Left ventricle myocardium inferior (tissue), 1 donor: ENCODE results near the gene ZBED3. TPM values are rescaled to one million over a fixed set of nuclear protein-coding genes. Genes with fewer than 3 reads are reported as not detected.
"Not testable (repeated sequence)": the region's sequence is repeated elsewhere in the genome, so short reads cannot be mapped to it uniquely, and the experiment has no call there.

ENCODE experiments used
- DNase-seq: peaks from one replicate; pipeline ENCODE4 v3.0.0-alpha.2; 2020
- H3K27ac ChIP-seq: fragments of 200-600 bp; replicated peaks from 2 replicates; pipeline ENCODE4 v1.8.0; 2021
- H3K27me3 ChIP-seq: fragments of 200-600 bp; 2 replicates; pipeline ENCODE4 v1.8.0; 2021; ENCODE audit warnings: low read depth
- H3K36me3 ChIP-seq: fragments of 200-600 bp; 2 replicates; pipeline ENCODE4 v1.8.0; 2021
- H3K4me1 ChIP-seq: fragments of 200-600 bp; 2 replicates; pipeline ENCODE4 v1.8.0; 2021
- H3K4me3 ChIP-seq: fragments of 200-600 bp; 2 replicates; pipeline ENCODE4 v1.8.0; 2021; ENCODE audit warnings: mild to moderate bottlenecking, moderate library complexity
- H3K9me3 ChIP-seq: fragments of 200-600 bp; replicated peaks from 2 replicates; pipeline ENCODE4 v1.8.0; 2021
- intact Hi-C: fragments of 100-400 bp; cut with micrococcal nuclease; formaldehyde crosslinking; loops from one replicate; pipeline ENCODE4 v1.11.0; 2022
- total RNA-seq: library from RNA; stranded (reverse); fragmentation: NEBNext Ultra II Directional; extraction: Animal tissue kit (Norgen Biotek cat#: 25700); gene quantifications from one replicate; pipeline ENCODE4 v1.2.1, GENCODE V29; 2021
- TF ChIP-seq, protein P1 (sequence below): fragments of 200-600 bp; IDR thresholded peaks from 2 replicates; pipeline ENCODE4 v1.8.0; 2021; ENCODE audit warnings: antibody characterized with exemption, mild to moderate bottlenecking, borderline replicate concordance
- donor health status: DM: no; HTN: yes; CAD: no; lungs with severe emphysema.

ZBED3 gene
- total RNA-seq, 1 donor from 2014 or later: 7.8 TPM

- DNase-seq: no peak
- Histone ChIP-seq H3K36me3 (no peaks in the 10 kb centered on the region), H3K27me3 (no peaks in the 10 kb centered on the region), H3K9me3 (peaks cover 3% of the 10 kb centered on the region), H3K27ac (no peak overlapping the region), H3K4me3 (no peak overlapping the region), H3K4me1 (no peaks in the 10 kb centered on the region)
- TF ChIP-seq, protein P1, sequence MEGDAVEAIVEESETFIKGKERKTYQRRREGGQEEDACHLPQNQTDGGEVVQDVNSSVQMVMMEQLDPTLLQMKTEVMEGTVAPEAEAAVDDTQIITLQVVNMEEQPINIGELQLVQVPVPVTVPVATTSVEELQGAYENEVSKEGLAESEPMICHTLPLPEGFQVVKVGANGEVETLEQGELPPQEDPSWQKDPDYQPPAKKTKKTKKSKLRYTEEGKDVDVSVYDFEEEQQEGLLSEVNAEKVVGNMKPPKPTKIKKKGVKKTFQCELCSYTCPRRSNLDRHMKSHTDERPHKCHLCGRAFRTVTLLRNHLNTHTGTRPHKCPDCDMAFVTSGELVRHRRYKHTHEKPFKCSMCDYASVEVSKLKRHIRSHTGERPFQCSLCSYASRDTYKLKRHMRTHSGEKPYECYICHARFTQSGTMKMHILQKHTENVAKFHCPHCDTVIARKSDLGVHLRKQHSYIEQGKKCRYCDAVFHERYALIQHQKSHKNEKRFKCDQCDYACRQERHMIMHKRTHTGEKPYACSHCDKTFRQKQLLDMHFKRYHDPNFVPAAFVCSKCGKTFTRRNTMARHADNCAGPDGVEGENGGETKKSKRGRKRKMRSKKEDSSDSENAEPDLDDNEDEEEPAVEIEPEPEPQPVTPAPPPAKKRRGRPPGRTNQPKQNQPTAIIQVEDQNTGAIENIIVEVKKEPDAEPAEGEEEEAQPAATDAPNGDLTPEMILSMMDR: no peak
- intact Hi-C loops: no loop called here
These were observed 36.0 kb upstream of the ZBED3 start for GRCh38 chr5:77123057-77123456.

GRCh38 chr5:77120706-77121105 is 33.6 kb upstream of the ZBED3 start:
- intact Hi-C loops: no loop called here
- H3K27ac ChIP-seq: no peak overlapping the region
- no peaks in the 10 kb centered on the region for H3K4me1 ChIP-seq
- DNase-seq: no peak
- no peak overlapping the region for H3K4me3 ChIP-seq
- no peaks in the 10 kb centered on the region for H3K27me3 ChIP-seq
- TF ChIP-seq, protein P1: no peak
- peaks cover 3% of the 10 kb centered on the region for H3K9me3 ChIP-seq
- no peaks in the 10 kb centered on the region for H3K36me3 ChIP-seq

DNA sequence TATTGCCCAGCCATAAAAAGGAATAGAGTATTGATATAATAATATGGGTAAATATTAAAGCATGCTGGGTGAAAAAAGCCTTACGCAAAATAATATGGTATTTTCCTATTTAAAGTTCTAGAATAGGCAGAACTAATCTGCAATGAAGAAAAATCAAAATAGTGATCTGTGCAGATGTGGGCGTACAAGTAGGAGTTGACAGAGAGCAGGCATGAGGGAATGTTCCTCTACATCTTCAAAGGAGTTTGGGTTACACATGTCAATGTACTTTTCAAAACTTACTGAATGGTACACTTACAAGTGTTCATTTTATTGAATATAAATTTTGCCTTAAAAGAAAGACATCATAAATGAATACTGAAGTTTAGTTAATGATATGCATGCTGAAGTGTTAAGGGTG is 33.0 kb upstream of the ZBED3 start:
- no peak overlapping the region for H3K4me3 ChIP-seq
- H3K4me1 ChIP-seq: no peaks in the 10 kb centered on the region
- TF ChIP-seq, protein P1: no peak
- H3K27me3 ChIP-seq: no peaks in the 10 kb centered on the region
- no peak overlapping the region for H3K27ac ChIP-seq
- peaks cover 3% of the 10 kb centered on the region for H3K9me3 ChIP-seq
- H3K36me3 ChIP-seq: no peaks in the 10 kb centered on the region
- no peak for DNase-seq
- intact Hi-C loops: no loop called here

GRCh38 chr5:77117161-77117560 is 30.1 kb upstream of the ZBED3 start:
- no peak for DNase-seq
- no peak overlapping the region for H3K4me3 ChIP-seq
- H3K27ac ChIP-seq: no peak overlapping the region
- TF ChIP-seq, protein P1: no peak
- peaks cover 7% of the 10 kb centered on the region for H3K9me3 ChIP-seq
- no peaks in the 10 kb centered on the region for H3K27me3 ChIP-seq
- no peaks in the 10 kb centered on the region for H3K4me1 ChIP-seq
- no peaks in the 10 kb centered on the region for H3K36me3 ChIP-seq
- intact Hi-C loops: no loop called here

GRCh38 chr5:77107035-77107434 is 19.9 kb upstream of the ZBED3 start:
- intact Hi-C loops, H3K4me3 ChIP-seq, H3K27ac ChIP-seq, H3K27me3 ChIP-seq, H3K36me3 ChIP-seq, DNase-seq, H3K4me1 ChIP-seq: not testable (repeated sequence)
- H3K9me3 ChIP-seq: peaks cover 14% of the 10 kb centered on the region

GRCh38 chr5:77104813-77105212 is 17.7 kb upstream of the ZBED3 start:
- peaks cover 14% of the 10 kb centered on the region for H3K9me3 ChIP-seq
- intact Hi-C loops: no loop called here
- H3K4me1 ChIP-seq: no peaks in the 10 kb centered on the region
- H3K36me3 ChIP-seq: no peaks in the 10 kb centered on the region
- no peaks in the 10 kb centered on the region for H3K27me3 ChIP-seq
- H3K4me3 ChIP-seq: no peak overlapping the region
- H3K27ac ChIP-seq: no peak overlapping the region
- DNase-seq: no peak
- TF ChIP-seq, protein P1: no peak
